Adrenal gland (tissue), 5 donors: ENCODE results near the gene TEX50.
"Not testable (repeated sequence)": the region's sequence is repeated elsewhere in the genome, so short reads cannot be mapped to it uniquely, and the experiment has no call there.

Source experiments
- CTCF ChIP-seq, 6 experiments: fragments of 450-650 bp in 4 of 6; fragments of 200-600 bp in 2 of 6; sonication (generic) in 1 of 6; IDR thresholded peaks; 1 replicate in 5 of 6; 2 replicates in 1 of 6; pipeline versions ENCODE4 v1.5.1 to v1.8.0; 2016 to 2021; ENCODE audit warnings: antibody characterized with exemption in 6 of 6, mild to moderate bottlenecking in 2 of 6, moderate library complexity in 1 of 6
- POLR2A ChIP-seq, 2 donors: fragments of 450-650 bp; IDR thresholded peaks; one replicate each; pipeline ENCODE4 v1.6.1; 2017; ENCODE audit warnings: antibody characterized with exemption in 2 of 2, mild to moderate bottlenecking in 2 of 2, moderate library complexity in 1 of 2
- donor health status: DM: no; HTN: no; CAD: no.

GRCh38 chr1:173683838-173684237, 48.7 kb downstream of the TEX50 start:
- TF ChIP-seq CTCF, POLR2A (IDR thresholded peaks at IDR 0.05): not testable (repeated sequence)
